Osteoblast (primary cell): ENCODE measurements around the gene RNF212. TPM values are rescaled to one million over a fixed set of nuclear protein-coding genes. Genes with fewer than 3 reads are reported as not detected.

Source experiments
- DNase-seq: peaks from one replicate; pipeline ENCODE4 v3.0.0; 2011; ENCODE audit warnings: low spot score, mixed read lengths; ENCODE audit not compliant: insufficient read length; ENCODE audit errors: missing footprints
- H2AFZ ChIP-seq: 2 replicates; pipeline ENCODE4 v1.6.0; 2011; ENCODE audit warnings: mild to moderate bottlenecking, low read length
- H3K27ac ChIP-seq: 2 replicates; pipeline ENCODE4 v1.5.1; 2011; ENCODE audit warnings: mild to moderate bottlenecking, low read depth, low read length, moderate library complexity
- H3K27me3 ChIP-seq: 2 replicates; pipeline ENCODE4 v1.6.0; 2012; ENCODE audit warnings: mild to moderate bottlenecking, control low read depth, inconsistent platforms, low read length, moderate library complexity; ENCODE audit not compliant: insufficient read depth
- H3K36me3 ChIP-seq: 2 replicates; pipeline ENCODE4 v1.5.1; 2011; ENCODE audit warnings: mild to moderate bottlenecking, low read length, control low read depth, moderate library complexity; ENCODE audit not compliant: insufficient read depth
- H3K4me1 ChIP-seq: 2 replicates; pipeline ENCODE4 v1.5.1; 2011; ENCODE audit warnings: mild to moderate bottlenecking, low read length, control low read depth, moderate library complexity; ENCODE audit not compliant: insufficient read depth
- H3K4me2 ChIP-seq: 2 replicates; pipeline ENCODE4 v1.6.0; 2011; ENCODE audit warnings: mild to moderate bottlenecking, low read length; ENCODE audit not compliant: insufficient read depth
- H3K4me3 ChIP-seq: fragments of 200-600 bp; sonication (generic); 3 replicates; pipeline ENCODE4 v1.5.1; 2012; ENCODE audit warnings: mild to moderate bottlenecking, low read length, inconsistent platforms; ENCODE audit not compliant: insufficient read depth
- H3K79me2 ChIP-seq: 2 replicates; pipeline ENCODE4 v1.6.0; 2012; ENCODE audit warnings: mild to moderate bottlenecking, low read length, control low read depth, inconsistent platforms; ENCODE audit not compliant: insufficient read depth
- H3K9me3 ChIP-seq: 2 replicates; pipeline ENCODE4 v1.5.1; 2011; ENCODE audit warnings: low read depth, low read length, control low read depth
- H4K20me1 ChIP-seq: 2 replicates; pipeline ENCODE4 v1.6.0; 2012; ENCODE audit warnings: mild to moderate bottlenecking, low read length, control low read depth; ENCODE audit not compliant: insufficient read depth
- CTCF ChIP-seq: IDR thresholded peaks from 2 replicates; pipeline ENCODE4 v1.5.1; 2011; ENCODE audit warnings: mild to moderate bottlenecking, low read depth, low read length, moderate library complexity; ENCODE audit errors: extremely low read depth
- total RNA-seq: library from RNA; depleted of rRNA; stranded (reverse); fragments of >200 nt; gene quantifications from 2 replicates; pipeline ENCODE4 v1.2.3, GENCODE V29; 2012

The RNF212 gene
- total RNA-seq, 1 donor, result 7.6 TPM

- no peaks in the 10 kb centered on the region for H4K20me1 ChIP-seq
- no peak overlapping the region for H3K4me2 ChIP-seq
- TF ChIP-seq CTCF, result no peak
- H3K4me3 ChIP-seq, result no peak overlapping the region
- H3K27me3 ChIP-seq, result no peaks in the 10 kb centered on the region
- H3K79me2 ChIP-seq, result no peaks in the 10 kb centered on the region
- peaks cover 8% of the 10 kb centered on the region for H3K36me3 ChIP-seq
- no peak for DNase-seq
- peaks cover 11% of the 10 kb centered on the region for H3K4me1 ChIP-seq
- H2AFZ ChIP-seq, result no peak overlapping the region
- no peak overlapping the region for H3K27ac ChIP-seq
- H3K9me3 ChIP-seq, result no peaks in the 10 kb centered on the region
Observed at GRCh38 chr4:1029529-1029928, 83.8 kb downstream of the RNF212 start.

GRCh38 chr4:1028574-1029220, 84.7 kb downstream of the RNF212 start:
- H3K4me1 ChIP-seq, result peaks cover 3% of the 10 kb centered on the region
- no peak for DNase-seq
- no peaks in the 10 kb centered on the region for H4K20me1 ChIP-seq
- no peak overlapping the region for H3K27ac ChIP-seq
- no peaks in the 10 kb centered on the region for H3K27me3 ChIP-seq
- H3K79me2 ChIP-seq, result no peaks in the 10 kb centered on the region
- TF ChIP-seq CTCF, result no peak
- no peak overlapping the region for H2AFZ ChIP-seq
- no peaks in the 10 kb centered on the region for H3K9me3 ChIP-seq
- H3K4me3 ChIP-seq, result no peak overlapping the region
- peaks cover 8% of the 10 kb centered on the region for H3K36me3 ChIP-seq
- H3K4me2 ChIP-seq, result no peak overlapping the region

- Histone ChIP-seq H3K36me3 (peaks cover 8% of the 10 kb centered on the region), H2AFZ (no peak overlapping the region), H3K9me3 (no peaks in the 10 kb centered on the region), H3K4me3 (no peak overlapping the region), H3K27me3 (no peaks in the 10 kb centered on the region), H3K4me1 (no peaks in the 10 kb centered on the region), H3K79me2 (no peaks in the 10 kb centered on the region), H3K27ac (no peak overlapping the region), H4K20me1 (no peaks in the 10 kb centered on the region), H3K4me2 (no peak overlapping the region)
- TF ChIP-seq CTCF, result no peak
- no peak for DNase-seq
Observed at GRCh38 chr4:1027915-1028238, 85.5 kb downstream of the RNF212 start.

GRCh38 chr4:1027219-1027914, 86.0 kb downstream of the RNF212 start:
- TF ChIP-seq CTCF, result no peak

More at GRCh38 chr4:1027219-1027914, 86.0 kb downstream of the RNF212 start:
- H3K36me3 ChIP-seq, result peaks cover 8% of the 10 kb centered on the region
- H3K4me1 ChIP-seq, result no peaks in the 10 kb centered on the region
- no peak overlapping the region for H3K4me3 ChIP-seq
- H3K27ac ChIP-seq, result no peak overlapping the region
- DNase-seq, result no peak
- H4K20me1 ChIP-seq, result no peaks in the 10 kb centered on the region
- no peaks in the 10 kb centered on the region for H3K79me2 ChIP-seq
- no peak overlapping the region for H3K4me2 ChIP-seq
- no peak overlapping the region for H2AFZ ChIP-seq
- no peaks in the 10 kb centered on the region for H3K9me3 ChIP-seq
- H3K27me3 ChIP-seq, result no peaks in the 10 kb centered on the region
